Femur (tissue), 1 donor: ENCODE data around the gene TMEM138.

Experiments
- DNase-seq: peaks from one replicate; pipeline ENCODE4 v3.0.0-alpha.2; 2017

Gene TMEM138

DNA sequence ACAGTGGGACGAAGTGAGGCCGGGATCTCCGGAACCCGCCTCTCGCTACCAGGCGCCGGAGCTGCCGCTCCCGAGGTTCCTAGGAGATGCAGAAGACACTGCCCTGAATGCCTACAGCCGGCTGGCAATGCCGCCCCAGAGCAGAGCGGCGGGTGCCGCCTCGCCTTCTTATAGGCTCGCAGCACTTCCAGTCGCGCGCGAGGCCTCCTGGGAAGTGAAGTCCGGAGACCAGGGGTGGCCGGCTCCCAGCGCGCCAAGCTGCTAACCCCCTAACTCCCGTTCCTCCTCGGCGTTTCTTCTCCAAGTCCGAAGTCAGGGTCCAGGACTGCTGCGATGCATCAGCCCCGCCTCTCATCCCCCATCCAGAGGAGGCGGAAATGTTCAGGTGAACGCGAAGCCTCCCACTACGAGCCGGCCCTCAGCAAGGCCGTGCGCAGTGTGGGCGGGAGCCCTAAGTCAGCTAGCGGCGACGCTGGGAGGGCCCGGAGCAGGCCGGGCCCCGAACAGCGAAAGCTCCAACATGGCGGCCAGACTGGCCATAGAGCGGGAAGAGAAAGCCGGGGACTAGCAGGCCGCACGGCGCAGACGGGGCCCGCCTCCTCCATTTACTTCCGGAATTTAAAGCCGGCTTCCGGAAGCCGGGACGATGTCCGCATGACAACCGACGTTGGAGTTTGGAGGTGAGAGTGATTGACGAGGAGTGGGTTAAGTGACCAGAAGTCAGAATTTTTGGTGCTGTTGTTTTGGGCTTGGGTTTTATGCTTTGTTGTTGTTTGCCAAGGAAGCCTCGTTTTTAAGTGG, at the start of gene TMEM138, which contains the start of gene CYB561A3:
TSS of gene TMEM138 (plus strand) at position 634 of the 801 bp plus-strand sequence. CDS start 2,017 bp downstream, outside the sequence.
TSS of gene CYB561A3 (minus strand) at position 142 of the 801 bp plus-strand sequence. CDS start 5,169 bp downstream, outside the sequence.
- DNase-seq, result peak; percentile 96

DNA sequence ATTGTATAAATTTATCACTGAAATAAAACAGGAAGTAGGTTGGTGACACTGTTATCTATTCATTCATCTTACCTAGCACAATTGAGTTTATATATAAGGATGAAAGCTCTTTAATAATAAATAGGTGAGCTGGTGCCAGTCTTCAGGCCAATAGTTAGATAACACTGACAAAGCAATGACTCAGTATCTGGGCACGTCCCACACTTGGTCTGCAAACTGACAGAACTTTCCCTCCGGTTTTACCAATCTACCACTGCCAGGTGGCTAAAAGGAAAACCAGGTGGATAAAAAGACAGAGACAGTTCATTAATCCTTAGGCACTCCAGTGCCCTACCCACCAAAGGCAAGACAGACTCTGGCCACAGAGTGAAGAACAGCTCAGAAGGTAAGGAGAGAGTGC, 46.9 kb upstream of the TMEM138 start:
- no peak for DNase-seq

DNA sequence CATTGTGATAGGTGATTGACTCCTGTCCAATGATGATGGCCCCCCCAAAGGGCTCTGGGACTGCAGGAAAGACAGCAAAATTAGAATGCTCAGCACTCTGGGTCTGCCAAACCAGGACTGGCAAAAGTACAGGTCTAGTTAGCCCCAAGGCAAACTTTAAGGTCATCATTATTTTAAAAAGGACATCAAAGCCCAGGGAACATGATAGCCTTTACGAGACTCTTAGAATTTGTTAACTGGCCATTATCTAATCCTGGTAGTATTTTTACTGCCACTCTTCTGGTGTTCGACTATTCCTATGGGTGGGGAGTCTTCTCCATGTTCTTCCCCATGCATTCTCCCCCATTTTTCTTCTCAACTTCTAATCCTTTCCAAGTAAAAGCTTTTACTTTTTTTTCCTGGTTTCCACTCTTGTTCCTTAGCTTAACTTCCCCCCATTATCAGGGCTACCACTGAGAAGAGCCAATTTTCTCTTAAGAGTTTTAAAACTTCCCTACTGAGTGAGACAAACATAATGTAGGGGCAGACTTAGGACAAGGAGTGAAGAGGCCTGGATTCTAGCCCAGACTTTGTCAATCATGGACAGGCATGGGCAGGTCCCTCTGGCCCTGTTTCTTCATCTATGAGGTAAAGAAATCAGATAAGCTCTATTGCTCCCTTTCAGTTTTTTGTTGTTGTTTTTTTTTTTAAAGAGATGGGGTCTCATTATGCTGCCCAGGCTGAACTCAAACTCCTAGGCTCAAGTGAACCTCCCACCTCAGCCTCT, 36.3 kb upstream of the TMEM138 start:
- DNase-seq, result no peak

DNA sequence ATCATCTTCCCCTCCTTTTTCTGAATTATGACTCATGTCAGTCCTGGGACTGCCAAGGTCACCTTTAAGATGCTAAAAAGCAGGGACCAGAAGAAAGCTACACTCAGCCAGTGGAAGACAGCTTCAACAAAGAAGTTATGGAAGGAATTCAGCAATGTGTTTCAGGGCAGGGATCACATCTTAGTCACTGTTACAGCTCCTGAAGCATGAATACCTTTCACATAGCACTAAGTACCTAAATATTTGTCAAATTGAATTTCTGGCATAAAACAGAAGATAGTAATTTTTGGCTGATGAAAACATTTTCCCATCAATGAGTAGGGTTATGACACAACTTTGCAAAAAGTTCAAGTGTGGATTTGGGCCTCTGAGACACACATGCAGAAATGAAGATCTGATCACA, 34.5 kb upstream of the TMEM138 start:
- DNase-seq, result no peak

DNA sequence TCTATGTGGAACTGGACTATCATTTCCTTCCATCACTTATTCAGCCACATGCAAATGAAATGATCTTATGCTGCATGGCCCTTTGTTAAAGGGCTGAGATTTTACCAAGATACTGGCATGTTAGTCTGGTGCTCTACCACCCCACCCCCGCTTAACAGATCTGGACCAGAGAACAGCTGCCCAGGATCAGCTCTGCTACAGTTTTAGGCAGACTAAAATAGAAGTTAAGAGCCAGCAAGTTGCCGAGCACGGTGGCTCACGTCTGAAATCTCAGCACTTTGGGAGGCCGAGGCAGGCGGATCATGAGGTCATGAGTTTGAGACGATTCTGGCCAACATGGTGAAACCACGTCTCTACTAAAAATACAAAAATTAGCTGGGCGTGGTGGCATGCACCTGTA, 33.8 kb upstream of the TMEM138 start:
- no peak for DNase-seq

DNA sequence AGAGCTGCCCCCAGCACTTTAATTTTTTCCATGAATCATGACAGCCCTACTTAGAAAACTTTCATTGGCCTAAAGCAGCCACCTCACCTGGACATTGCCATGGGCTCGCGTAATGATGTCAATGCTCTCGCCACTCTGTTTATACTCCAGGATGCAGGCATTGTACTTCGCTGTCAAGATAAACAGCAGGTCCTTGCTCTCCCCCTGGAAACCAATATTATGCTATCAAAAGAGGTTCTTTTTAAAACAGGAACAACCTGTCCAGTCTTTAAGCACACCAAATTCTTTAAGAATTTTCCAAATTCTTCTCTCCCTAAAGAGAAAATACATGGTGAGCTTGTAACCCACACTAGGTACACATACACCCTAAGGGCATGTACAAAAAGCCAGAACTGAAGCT, 32.3 kb upstream of the TMEM138 start:
- no peak for DNase-seq

DNA sequence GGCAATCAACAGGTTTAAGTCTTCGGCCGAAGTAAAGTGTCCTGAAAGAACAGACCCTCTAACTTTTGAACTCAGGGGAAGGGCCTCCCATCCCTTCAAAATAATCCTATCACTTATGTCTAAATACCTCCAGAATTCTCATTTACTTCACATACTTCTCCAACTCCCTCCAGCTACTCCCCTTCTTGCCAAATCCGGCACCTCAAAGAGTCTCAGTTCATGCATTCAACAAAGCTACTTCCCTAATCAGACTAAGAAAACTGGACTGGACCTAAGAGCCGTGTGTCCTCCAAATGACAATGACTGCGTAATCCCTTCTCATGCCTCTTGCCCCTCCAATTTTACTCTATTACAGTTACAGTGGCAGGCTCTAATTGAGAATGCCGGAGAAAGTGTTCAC, 30.5 kb upstream of the TMEM138 start:
- no peak for DNase-seq

DNA sequence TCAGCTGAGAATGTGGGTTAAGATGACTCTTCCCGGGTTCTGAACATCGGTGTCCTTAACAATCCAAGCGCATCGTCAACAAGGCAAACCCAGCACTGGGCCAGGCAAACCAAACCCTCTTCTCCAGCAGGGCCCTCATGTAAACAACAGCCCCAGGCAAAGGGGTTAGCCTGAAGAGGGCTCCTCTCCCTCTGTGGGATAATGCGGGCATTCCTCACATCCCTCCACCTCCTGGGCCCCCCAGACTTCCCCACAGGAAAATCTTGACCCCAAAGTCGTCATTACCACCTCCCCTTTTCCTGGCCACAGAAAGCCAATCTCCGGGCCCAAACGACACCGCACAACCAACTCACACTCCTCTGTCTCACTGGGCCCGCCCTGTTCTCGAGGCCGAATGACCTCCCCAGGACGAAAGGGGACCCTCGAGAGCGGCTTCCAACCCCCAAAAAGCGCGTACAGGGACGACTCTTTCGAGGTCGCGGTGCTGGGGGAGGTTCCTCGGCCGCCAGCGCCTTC, 29.8 kb upstream of the TMEM138 start:
- no peak for DNase-seq

DNA sequence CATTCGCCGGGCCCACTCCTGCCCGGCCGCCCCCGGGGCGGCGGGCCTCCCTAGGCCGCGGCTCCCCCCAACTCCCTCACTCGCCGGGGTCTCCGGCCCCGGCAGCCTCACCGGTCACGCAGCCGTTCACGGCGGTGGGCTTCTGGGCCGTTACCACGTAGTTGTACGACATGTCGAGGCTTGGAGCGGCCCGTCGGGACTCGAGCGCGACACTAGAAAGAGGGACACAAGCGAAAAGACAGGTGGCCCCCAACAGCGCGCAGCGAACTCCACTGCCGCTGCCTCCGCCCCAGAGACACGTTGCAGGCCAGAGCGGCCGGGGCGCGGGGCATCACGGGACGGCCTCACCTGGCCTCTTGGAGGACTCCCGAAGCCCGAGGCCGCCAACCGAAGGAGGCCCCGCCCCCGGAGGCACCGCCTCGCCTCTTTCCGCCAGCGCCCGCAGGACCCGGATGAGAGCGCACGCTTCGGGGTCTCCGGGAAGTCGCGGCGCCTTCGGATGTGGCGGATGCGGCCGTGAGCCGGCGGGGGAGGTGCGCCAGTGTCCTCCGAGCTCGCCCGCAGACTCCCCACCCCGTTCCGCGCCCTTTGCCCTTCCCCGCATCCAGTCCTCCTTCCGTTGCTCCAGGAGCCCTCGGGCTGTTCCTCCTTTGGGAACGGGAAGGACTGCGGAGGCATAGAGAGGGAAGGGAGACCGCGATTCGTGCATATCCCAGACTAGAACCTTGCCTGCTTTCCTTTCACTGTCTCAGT, 29.2 kb upstream of the TMEM138 start, which contains the start of the genes DDB1 and TKFC:
TSS of gene DDB1 (minus strand) at position 309 of the 753 bp plus-strand sequence. CDS start at position 172, 137 bp downstream.
TSS of gene TKFC (plus strand) at position 432 of the 753 bp plus-strand sequence. CDS start 1,501 bp downstream, outside the sequence.
- DNase-seq, result peak; percentile 97

DNA sequence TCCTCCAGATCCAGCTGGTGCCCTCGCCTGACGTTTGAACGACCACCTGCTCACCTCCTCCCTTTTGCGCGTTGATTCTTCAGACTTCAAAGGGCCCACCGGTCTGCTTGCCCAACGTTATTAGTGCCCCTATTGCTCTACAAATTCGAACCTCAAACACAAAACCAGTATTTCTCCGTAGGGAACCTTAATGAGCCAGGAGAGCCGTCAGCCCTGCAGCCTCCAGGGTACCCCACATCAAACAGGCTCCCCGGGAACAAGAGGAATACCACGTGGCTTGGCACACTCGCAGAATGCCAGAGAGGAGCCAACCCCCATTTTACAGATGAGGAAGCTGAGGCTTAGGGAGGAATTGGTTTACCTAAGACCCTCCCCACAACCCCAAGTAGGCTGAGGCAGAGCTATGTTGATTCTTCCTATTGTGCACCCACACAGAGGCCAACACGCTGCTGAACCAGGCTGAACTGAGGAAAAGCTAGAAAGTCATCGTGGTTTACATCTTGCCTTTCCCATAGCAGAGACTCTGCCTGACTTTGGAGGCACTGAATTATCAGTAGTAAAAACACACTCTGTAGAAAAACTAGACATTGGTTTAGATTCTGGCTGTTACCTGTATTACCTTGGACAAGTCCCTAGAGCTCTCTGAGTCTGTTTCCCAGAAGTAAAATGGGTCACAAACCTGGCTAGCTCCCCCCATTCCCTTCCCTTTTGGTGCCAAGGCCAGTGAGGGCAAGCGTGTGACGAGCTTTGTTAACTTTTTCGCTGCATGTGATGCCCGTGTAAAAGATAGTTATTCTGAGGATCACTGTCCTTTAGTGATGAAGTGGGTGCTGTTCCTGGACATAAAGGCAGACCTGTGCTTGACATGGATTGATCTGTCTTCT, 28.4 kb upstream of the TMEM138 start:
- no peak for DNase-seq

DNA sequence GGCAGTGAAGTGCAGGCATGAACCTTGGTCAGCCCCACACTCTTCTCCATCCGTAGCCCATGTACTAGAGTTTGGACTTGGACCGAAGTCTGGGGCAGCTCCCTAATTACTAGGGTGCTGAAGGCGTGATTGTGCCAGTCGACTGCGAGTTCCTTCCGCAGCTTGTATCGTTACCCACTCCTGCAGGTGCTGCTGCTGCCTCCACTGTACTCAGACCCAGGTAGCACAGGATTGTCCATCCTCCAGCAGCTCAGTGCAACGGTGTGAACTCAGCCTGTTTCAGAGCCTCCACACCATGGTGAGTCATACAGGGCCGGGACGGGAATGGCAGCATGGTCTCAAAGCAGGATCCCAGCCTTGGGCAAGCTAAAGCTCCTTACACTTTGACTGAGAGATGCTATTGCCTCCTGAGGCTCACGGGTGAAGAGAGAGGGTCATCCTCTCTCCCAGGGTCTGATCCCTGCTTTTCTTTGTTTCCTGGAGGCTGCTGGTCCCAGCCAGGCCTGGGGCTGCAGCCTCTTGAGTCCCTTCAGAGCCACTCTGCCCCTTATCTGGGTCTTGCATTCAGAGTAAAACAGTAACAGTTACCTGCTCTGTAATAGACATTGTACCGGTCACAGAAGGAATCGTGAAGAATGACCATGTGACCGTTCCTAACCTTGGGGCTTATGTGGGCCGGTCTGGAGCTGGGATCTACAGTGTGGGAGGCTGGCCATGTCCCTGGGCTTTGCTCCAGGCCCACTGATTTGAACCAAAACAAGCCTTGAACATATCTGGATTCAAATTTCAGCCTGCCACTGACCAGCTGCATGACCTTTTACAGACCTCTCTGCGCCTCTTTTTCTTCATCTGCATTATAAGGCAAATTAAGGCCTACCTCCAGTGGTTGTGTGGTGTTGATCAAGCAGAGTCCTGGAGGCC, 27.5 kb upstream of the TMEM138 start:
- DNase-seq, result no peak

DNA sequence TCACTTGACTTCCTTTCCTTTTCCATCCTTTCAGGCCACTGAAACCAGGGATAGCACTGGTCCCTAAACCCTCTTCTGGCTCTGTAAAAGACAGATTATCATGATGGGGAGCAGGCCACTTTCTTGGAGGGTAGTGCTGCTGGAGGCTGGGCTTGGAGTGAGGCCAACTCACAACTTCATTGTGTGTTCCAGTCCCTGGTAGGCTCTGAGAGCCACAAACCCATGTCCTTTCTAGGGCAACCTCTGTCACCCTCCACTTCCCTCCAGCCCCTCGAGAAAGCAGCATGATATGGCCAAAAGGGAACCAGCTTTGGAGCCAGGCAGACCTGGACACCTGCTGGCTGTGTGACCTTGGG, 26.8 kb upstream of the TMEM138 start:
- no peak for DNase-seq

DNA sequence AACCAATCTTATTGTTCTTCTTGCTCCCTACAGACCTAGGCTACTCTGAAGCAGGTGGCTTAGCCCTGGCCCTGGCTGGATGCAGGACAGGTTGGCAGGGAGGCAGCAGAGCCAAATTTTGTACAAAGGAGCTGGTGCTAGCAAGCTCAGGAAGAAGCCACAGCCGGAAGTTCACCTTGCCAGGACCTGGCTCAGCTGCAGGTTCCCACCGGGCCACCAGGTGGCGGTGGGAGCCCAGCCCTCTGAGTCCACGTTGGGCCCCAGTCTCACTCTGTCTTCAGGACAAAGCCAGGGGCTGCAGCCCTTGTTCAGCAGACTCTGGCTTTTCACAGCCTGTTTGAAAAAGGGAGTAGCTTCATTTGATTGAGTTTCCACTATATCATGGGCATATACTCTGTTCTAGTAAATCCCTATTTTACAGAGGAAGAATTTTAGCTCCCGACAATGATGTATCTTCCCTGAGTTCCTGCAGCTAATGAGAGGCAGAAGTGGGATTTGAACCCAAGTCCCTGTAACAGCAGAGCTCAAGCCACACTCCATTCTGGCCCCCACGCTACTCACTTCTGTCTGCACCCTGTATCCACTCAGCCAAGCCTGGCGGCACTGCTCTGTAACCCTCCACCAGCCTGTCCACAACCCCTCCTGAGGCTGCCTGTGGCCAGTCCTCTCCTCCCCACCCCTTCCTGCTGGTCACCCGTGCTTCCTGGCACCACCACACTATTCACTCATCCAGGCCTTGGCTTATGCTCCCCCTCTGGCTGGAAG, 25.8 kb upstream of the TMEM138 start:
- DNase-seq, result peak; percentile 84

DNA sequence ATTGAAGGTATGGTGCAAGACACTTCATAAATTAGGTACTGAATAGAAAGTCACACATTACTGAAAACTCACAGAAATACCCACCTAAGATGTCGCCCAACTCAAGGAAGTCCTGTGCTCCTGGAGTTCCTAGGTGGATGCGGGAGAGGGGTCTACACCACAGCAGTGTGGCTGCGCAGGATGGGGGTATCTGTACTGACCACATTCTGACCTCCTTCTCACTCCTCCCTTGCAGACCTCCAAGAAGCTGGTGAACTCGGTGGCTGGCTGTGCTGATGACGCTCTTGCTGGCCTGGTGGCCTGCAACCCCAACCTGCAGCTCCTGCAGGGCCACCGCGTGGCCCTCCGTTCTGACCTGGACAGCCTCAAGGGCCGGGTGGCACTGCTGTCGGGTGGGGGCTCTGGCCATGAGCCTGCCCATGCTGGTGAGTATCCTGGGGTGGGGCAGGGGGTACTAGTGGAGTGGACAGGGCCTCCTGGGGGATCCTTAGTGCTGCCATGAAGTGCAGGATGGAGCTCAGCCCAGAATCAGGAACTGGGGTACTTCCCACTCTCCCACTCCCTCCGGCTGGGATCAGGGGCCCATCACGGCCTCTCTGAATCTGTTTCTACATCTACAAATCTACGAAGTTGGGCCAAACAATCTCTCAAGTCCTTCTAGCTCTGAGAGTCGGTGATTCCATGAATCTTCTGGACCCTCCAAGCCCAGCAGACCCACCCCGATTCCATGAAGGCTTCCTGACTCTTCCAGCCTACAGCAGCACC, 24.3 kb upstream of the TMEM138 start:
- DNase-seq, result no peak

DNA sequence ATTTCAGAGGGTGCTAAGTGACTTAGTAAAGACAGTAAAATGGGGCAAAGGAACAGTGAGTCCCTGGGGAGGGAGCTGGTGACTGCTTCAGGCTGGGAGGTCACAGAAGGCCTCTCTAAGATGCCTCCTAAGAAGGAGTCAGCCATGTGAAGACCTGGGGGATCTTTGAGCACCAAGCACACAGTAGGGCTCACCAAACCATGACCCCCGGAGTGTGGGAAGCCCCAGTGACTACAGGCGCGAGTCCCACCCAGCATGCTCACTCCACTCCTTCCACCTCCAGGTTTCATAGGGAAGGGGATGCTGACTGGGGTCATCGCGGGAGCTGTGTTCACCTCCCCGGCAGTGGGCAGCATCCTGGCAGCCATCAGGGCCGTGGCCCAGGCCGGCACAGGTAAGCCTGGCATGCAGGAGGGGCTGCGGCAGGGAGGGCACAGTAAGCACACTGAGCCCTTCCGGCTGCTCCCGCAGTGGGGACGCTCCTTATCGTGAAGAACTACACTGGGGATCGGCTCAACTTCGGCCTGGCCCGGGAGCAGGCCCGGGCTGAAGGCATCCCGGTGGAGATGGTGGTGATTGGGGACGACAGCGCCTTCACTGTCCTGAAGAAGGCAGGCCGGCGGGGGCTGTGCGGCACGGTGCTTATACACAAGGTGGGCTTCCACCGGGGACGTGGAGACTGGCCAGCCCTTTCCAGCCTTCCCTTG, 23.2 kb upstream of the TMEM138 start:
- no peak for DNase-seq

DNA sequence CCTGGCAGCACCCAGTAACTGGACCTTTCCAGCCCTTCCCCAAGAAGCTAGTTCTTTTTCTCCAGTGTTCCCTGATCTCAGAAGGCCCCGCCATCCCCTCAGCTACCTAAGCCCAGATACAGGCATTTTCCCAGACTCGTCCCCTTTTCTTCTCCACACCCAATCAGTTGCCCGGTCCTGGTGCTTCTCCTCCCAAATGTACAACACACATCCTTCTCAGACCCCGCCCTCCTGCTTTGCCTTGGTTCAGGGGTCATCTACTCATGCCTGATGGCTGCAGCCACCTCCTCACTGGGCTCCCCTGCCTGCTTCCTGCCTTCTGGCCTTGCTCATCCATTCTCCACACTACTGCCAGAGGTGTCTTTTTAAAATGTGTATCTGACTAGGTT, 22.7 kb upstream of the TMEM138 start:
- no peak for DNase-seq

DNA sequence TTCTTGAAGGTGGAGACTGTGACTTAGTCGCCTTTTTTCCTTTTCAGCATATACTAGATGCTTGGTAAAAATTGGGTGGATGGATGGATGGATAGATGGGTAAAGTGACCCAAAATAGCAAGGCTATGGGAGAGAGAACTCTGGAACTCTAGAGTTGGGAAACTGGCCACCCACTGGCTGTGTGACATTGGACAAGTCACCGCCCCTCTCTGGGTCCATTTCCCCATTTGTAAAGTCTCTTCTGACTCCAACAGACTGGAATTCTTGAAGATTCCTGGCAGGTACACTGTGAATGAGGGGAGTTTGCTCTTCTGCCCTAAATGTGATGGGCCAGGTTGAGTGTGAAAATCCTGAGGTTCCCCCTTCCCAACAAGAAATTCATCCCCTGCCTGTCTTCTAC, 21.2 kb upstream of the TMEM138 start:
- DNase-seq, result no peak

DNA sequence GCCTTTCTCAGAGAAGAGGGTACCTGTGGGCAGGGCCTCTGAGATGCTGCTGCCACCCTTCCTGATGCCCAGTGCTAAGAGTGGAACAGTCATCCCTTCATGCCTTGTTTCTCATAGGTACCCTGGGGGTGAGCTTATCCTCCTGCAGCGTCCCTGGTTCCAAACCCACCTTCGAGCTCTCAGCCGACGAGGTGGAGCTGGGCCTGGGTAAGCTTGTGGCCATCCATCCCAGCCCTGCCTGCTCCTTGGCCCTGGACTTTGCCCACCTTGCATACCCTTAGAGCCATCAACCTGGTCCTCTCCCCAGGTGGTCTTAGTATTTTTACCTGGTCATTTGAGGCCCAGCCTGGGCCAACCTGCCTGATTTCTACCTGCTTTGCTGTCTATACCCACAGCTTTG, 20.5 kb upstream of the TMEM138 start:
- no peak for DNase-seq
